Measurements from ENCODE around the gene DES. TPM values are rescaled to one million over a fixed set of nuclear protein-coding genes. Genes with fewer than 3 reads are reported as not detected.

Gene DES
- total and polyA plus RNA-seq, 2 donors (not counting 3 experiments of a cell fraction or from before 2014, with no cell fraction given) = not detected

DNA sequence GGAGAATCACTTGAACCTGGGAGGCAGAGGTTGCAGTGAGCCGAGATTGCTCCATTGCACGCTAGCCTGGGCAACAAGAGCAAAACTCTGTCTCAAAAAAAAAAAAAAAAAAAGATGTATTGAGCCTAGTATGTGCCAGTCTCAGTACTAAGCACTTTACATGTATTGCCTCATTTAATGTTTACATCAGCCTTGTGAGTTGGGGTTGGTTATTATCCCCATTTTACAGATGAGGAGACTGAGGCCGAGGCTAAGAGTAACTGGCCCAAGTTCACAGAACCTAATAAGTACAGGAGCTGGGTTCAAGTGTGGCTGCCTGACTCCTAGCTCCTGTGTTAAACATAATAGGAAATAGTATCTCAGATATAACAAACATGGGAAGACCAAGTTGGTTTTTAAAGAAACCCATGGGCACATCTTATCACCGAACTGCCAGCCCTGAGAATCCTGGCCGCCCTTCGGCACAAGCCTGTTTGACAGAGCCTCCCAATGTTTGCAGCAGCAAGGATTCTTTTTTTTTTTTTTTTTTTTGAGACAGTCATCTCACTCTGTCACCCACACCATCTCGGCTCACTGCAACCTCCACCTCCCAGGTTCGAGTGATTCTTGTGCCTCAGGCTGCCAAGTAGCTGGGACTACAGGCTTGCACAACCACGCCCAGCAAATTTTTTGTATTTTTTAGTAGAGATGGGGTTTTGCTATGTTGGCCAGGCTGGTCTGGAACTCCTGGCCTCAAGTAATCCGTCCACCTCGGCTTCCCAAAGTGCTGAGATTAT lies 56.3 kb downstream of the DES start:
- no TSS peak for BruUV-seq (replicated peaks)
- H3K4me2 ChIP-seq (ENCODE audit: insufficient read depth, low read length) = no peak overlapping the region
- CTCF ChIA-PET = interaction anchor here (0.8 to 7.0 kb wide), 6 partner anchors 11 to 67 kb away, joined by 3 to 115 read pairs (median 6); no protein-coding TSS in a partner anchor
- no peaks in the 10 kb centered on the region for H3K4me1 ChIP-seq (ENCODE audit: control insufficient read depth, extremely low read depth, insufficient read depth, low read length)
- no peaks in the 10 kb centered on the region for H3K27me3 ChIP-seq (ENCODE audit: control insufficient read depth in 2 of 2, insufficient read depth in 2 of 2, low read length in 2 of 2)
- no peaks in the 10 kb centered on the region for H4K20me1 ChIP-seq (replicated peaks; ENCODE audit: control insufficient read depth, extremely low read depth, insufficient read depth, low read length)
- FAIRE-seq = no peak
- POLR2A ChIA-PET = no interaction called here
- no peak overlapping the region for H3K4me3 ChIP-seq (replicated peaks in 1 of 3; ENCODE audit: insufficient read depth in 1 of 3, low read depth in 1 of 3, low read length in 3 of 3)
- H3K36me3 ChIP-seq (ENCODE audit: control insufficient read depth in 2 of 2, extremely low read depth in 1 of 2, insufficient read depth in 2 of 2, low read length in 2 of 2) = no peaks in the 10 kb centered on the region
- no peak overlapping the region for H3K9ac ChIP-seq (replicated peaks; ENCODE audit: extremely low read depth, insufficient read depth, low read length)
- H3K9me3 ChIP-seq (replicated peaks; ENCODE audit: control insufficient read depth, insufficient read depth, low read length) = no peaks in the 10 kb centered on the region
- H2AFZ ChIP-seq (ENCODE audit: low read depth, low read length) = no peak overlapping the region
- no peak overlapping the region for H3K27ac ChIP-seq (ENCODE audit: insufficient read depth, low read depth, low read length)
- intact Hi-C loops (cut with micrococcal nuclease) = no loop called here
- no peak for DNase-seq (ENCODE audit: low read depth, low spot score)
- H3K79me2 ChIP-seq (ENCODE audit: control insufficient read depth, insufficient read depth, low read length) = no peaks in the 10 kb centered on the region
- dilution Hi-C loops (cut with MboI; ENCODE audit: extremely low pct_ligation_motif_present, low sequenced_read_pairs) = no loop called here
- TF ChIP-seq FOS (IDR thresholded peaks at IDR 0.05; ENCODE audit: borderline replicate concordance, insufficient read depth, low read length) (no peak), EZH2 (IDR thresholded peaks at IDR 0.05; ENCODE audit: borderline replicate concordance, low read depth, low read length, severe bottlenecking) (no peak), MYC (IDR thresholded peaks at IDR 0.05; ENCODE audit: low read depth, low read length) (no peak), POLR2AphosphoS5 (IDR thresholded peaks at IDR 0.05; ENCODE audit: insufficient read depth, low read depth, low read length) (no peak), POLR2A (IDR thresholded peaks at IDR 0.05; ENCODE audit: low read depth, low read length) (no peak), JUN (IDR thresholded peaks at IDR 0.05; ENCODE audit: borderline replicate concordance, insufficient read depth, insufficient read length, low read depth) (no peak), GATA2 (IDR thresholded peaks at IDR 0.05; ENCODE audit: insufficient read depth, insufficient read length, low read depth, low read length) (no peak), CTCF (IDR thresholded peaks at IDR 0.05; ENCODE audit: extremely low read depth in 1 of 2, insufficient read depth in 1 of 2, low read depth in 1 of 2, low read length in 2 of 2) (no peak)
- TF ChIP-seq, protein P1, sequence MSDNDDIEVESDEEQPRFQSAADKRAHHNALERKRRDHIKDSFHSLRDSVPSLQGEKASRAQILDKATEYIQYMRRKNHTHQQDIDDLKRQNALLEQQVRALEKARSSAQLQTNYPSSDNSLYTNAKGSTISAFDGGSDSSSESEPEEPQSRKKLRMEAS (IDR thresholded peaks at IDR 0.05; ENCODE audit: insufficient read depth, insufficient read length) = no peak
- H3K9me1 ChIP-seq (replicated peaks; ENCODE audit: control insufficient read depth, extremely low read depth, insufficient read depth, low read length) = no peaks in the 10 kb centered on the region
